IMR-90 (cell line): ENCODE measurements around the gene PIAS1. TPM values are rescaled to one million over a fixed set of nuclear protein-coding genes. Genes with fewer than 3 reads are reported as not detected.

Source experiments
- ATAC-seq: fragments of 200-7000 bp; cut with Tn5 transposase; 2 replicates; pipeline ENCODE4 v1.9.1; 2020; ENCODE audit warnings: low read depth, mild to moderate bottlenecking, moderate library complexity
- BruUV-seq: library from RNA; stranded (reverse); fragments of 400-500 nt; replicated peaks from 2 replicates; lab custom pipeline; 2021; lab: Mats Ljungman, UMichigan
- CTCF ChIA-PET: fragments of 300-600 bp; formaldehyde crosslinking; extraction: SDS; loops from one replicate; lab custom pipeline; 2021; ENCODE audit warnings: antibody characterized with exemption; lab: Yijun Ruan, JAX
- POLR2A ChIA-PET: fragments of 300-600 bp; sonication (Branson Sonifier 250); formaldehyde crosslinking; loops from one replicate; lab custom pipeline; 2022; ENCODE audit warnings: antibody characterized with exemption; ENCODE audit not compliant: unreplicated experiment; lab: Charles Lee
- DNase-seq: peaks from one replicate; pipeline ENCODE4 v3.0.0; 2013
- H2AFZ ChIP-seq: replicated peaks from 2 replicates; pipeline ENCODE3; 2013; ENCODE audit warnings: low read length, mild to moderate bottlenecking; ENCODE audit not compliant: poor library complexity
- H2AK5ac ChIP-seq: 2 replicates; pipeline ENCODE4 v1.6.1; 2013; ENCODE audit warnings: low read depth, low read length, inconsistent platforms
- H2AK9ac ChIP-seq: replicated peaks from 2 replicates; pipeline ENCODE3; 2013; ENCODE audit warnings: mild to moderate bottlenecking, low read depth, low read length, moderate library complexity; ENCODE audit not compliant: poor library complexity
- H2BK120ac ChIP-seq: 2 replicates; pipeline ENCODE4 v1.6.1; 2013; ENCODE audit warnings: low read depth, low read length, inconsistent platforms
- H2BK15ac ChIP-seq: 3 replicates; pipeline ENCODE4 v1.6.1; 2013; ENCODE audit warnings: low read depth, low read length, inconsistent platforms
- H2BK20ac ChIP-seq: 2 replicates; pipeline ENCODE4 v1.6.1; 2013; ENCODE audit warnings: low read depth, mild to moderate bottlenecking, inconsistent platforms, low read length, moderate library complexity
- H2BK5ac ChIP-seq: 2 replicates; pipeline ENCODE4 v1.6.1; 2013; ENCODE audit warnings: mild to moderate bottlenecking, low read depth, low read length, inconsistent platforms; ENCODE audit not compliant: poor library complexity, severe bottlenecking
- H3K14ac ChIP-seq: replicated peaks from 2 replicates; pipeline ENCODE4 v1.6.1; 2013; ENCODE audit warnings: low read depth, low read length, inconsistent platforms
- H3K18ac ChIP-seq: 2 replicates; pipeline ENCODE4 v1.6.1; 2013; ENCODE audit warnings: low read depth, low read length, control low read depth
- H3K23ac ChIP-seq: 2 replicates; pipeline ENCODE4 v1.6.1; 2013; ENCODE audit warnings: low read depth, low read length, inconsistent platforms
- H3K27ac ChIP-seq: 2 replicates; pipeline ENCODE4 v1.5.1; 2013; ENCODE audit warnings: mild to moderate bottlenecking, control low read depth, low read length; ENCODE audit not compliant: insufficient read depth
- H3K27me3 ChIP-seq: 2 replicates; pipeline ENCODE4 v1.6.1; 2013; ENCODE audit warnings: low read length; ENCODE audit not compliant: control insufficient read depth, insufficient read depth
- H3K36me3 ChIP-seq: 2 replicates; pipeline ENCODE4 v1.6.1; 2013; ENCODE audit warnings: low read length, mixed read lengths; ENCODE audit not compliant: control insufficient read depth, insufficient read depth
- H3K4ac ChIP-seq: 2 replicates; pipeline ENCODE4 v1.6.1; 2013; ENCODE audit warnings: low read depth, low read length, inconsistent platforms
- H3K4me1 ChIP-seq: 2 replicates; pipeline ENCODE4 v1.6.1; 2013; ENCODE audit warnings: low read length, mixed read lengths; ENCODE audit not compliant: control insufficient read depth, insufficient read depth
- H3K4me2 ChIP-seq: 2 replicates; pipeline ENCODE4 v1.6.1; 2013; ENCODE audit warnings: low read depth, mild to moderate bottlenecking, control low read depth, low read length, moderate library complexity
- H3K4me3 ChIP-seq: 2 replicates; pipeline ENCODE4 v1.5.1; 2013; ENCODE audit warnings: low read depth, mild to moderate bottlenecking, control low read depth, low read length, moderate library complexity; ENCODE audit not compliant: insufficient read depth
- H3K56ac ChIP-seq: 2 replicates; pipeline ENCODE4 v1.6.1; 2013; ENCODE audit warnings: low read length, inconsistent platforms; ENCODE audit not compliant: insufficient read depth; ENCODE audit errors: extremely low read depth
- H3K79me1 ChIP-seq, 2 experiments: 2 replicates each; pipeline ENCODE4 v1.6.1; 2013; ENCODE audit warnings: low read length in 2 of 2, inconsistent platforms in 1 of 2, low read depth in 1 of 2
- H3K9ac ChIP-seq: 2 replicates; pipeline ENCODE4 v1.6.1; 2013; ENCODE audit warnings: low read depth, low read length, control low read depth
- H3K9me1 ChIP-seq: 2 replicates; pipeline ENCODE4 v1.6.1; 2013; ENCODE audit warnings: low read length, inconsistent platforms; ENCODE audit not compliant: insufficient read depth
- H3K9me3 ChIP-seq: 2 replicates; pipeline ENCODE4 v1.6.1; 2013; ENCODE audit warnings: low read length; ENCODE audit not compliant: control insufficient read depth, insufficient read depth
- H4K20me1 ChIP-seq: 2 replicates; pipeline ENCODE4 v1.6.1; 2013; ENCODE audit warnings: low read length, inconsistent platforms; ENCODE audit not compliant: insufficient read depth
- H4K5ac ChIP-seq: 2 replicates; pipeline ENCODE4 v1.6.1; 2013; ENCODE audit warnings: mild to moderate bottlenecking, low read depth, low read length, control low read depth
- H4K8ac ChIP-seq, 2 experiments: 2 replicates each; pipeline ENCODE4 v1.6.1; 2013; ENCODE audit warnings: low read depth in 2 of 2, low read length in 2 of 2, control low read depth in 1 of 2, inconsistent platforms in 1 of 2
- H4K91ac ChIP-seq: 2 replicates; pipeline ENCODE4 v1.6.1; 2013; ENCODE audit warnings: low read depth, low read length, inconsistent platforms; ENCODE audit not compliant: insufficient read depth
- BHLHE40 ChIP-seq: fragments of 150-350 bp; IDR thresholded peaks from 2 replicates; pipeline ENCODE4 v1.6.1; 2016; ENCODE audit warnings: mild to moderate bottlenecking, low read depth, low read length
- CEBPB ChIP-seq: IDR thresholded peaks from 2 replicates; pipeline ENCODE4 v1.6.1; 2012; ENCODE audit warnings: low read depth, low read length, improper control_type of control experiment
- CHD1 ChIP-seq: IDR thresholded peaks from 2 replicates; pipeline ENCODE4 v1.6.1; 2012; ENCODE audit warnings: low read depth, low read length, improper control_type of control experiment
- CTCF ChIP-seq: conservative IDR thresholded peaks from 2 replicates; pipeline ENCODE4 v1.5.1; 2012; ENCODE audit warnings: mild to moderate bottlenecking, low read depth, low read length, improper control_type of control experiment
- MAFK ChIP-seq: IDR thresholded peaks from 2 replicates; pipeline ENCODE4 v1.6.1; 2012; ENCODE audit warnings: low read depth, low read length, improper control_type of control experiment
- MAZ ChIP-seq: IDR thresholded peaks from 2 replicates; pipeline ENCODE4 v1.6.1; 2012; ENCODE audit warnings: low read depth, mild to moderate bottlenecking, low read length, improper control_type of control experiment, moderate library complexity, borderline replicate concordance
- MXI1 ChIP-seq: IDR thresholded peaks from 2 replicates; pipeline ENCODE4 v1.6.1; 2012; ENCODE audit warnings: low read depth, mild to moderate bottlenecking, low read length, moderate library complexity, borderline replicate concordance
- NFE2L2 ChIP-seq: fragments of 150-350 bp; IDR thresholded peaks from 2 replicates; pipeline ENCODE4 v1.6.1; 2016; ENCODE audit warnings: low read depth, mild to moderate bottlenecking, low read length
- POLR2A ChIP-seq: IDR thresholded peaks from 2 replicates; pipeline ENCODE4 v1.6.1; 2012; ENCODE audit warnings: mild to moderate bottlenecking, low read depth, low read length
- RCOR1 ChIP-seq: IDR thresholded peaks from 2 replicates; pipeline ENCODE4 v1.6.1; 2012; ENCODE audit warnings: mild to moderate bottlenecking, low read length, improper control_type of control experiment; ENCODE audit not compliant: insufficient replicate concordance
- RFX5 ChIP-seq: IDR thresholded peaks from 2 replicates; pipeline ENCODE4 v1.8.0; 2012; ENCODE audit warnings: low read depth, mild to moderate bottlenecking, low read length, moderate library complexity
- SMC3 ChIP-seq: fragments of 150-350 bp; IDR thresholded peaks from 2 replicates; pipeline ENCODE4 v1.6.1; 2016; ENCODE audit warnings: low read depth, mild to moderate bottlenecking, antibody characterized with exemption, low read length, moderate library complexity
- USF2 ChIP-seq: fragments of 150-350 bp; IDR thresholded peaks from 2 replicates; pipeline ENCODE4 v1.6.1; 2017; ENCODE audit warnings: mild to moderate bottlenecking, antibody characterized with exemption, low read length, low read depth
- WGBS, 2 experiments: methylation state at CpG; one replicate each; pipeline versions ENCODE4 v1.1.5 to v1.1.7; 2013; ENCODE audit warnings: missing lambda C conversion rate in 2 of 2; ENCODE audit not compliant: insufficient read length in 1 of 2; ENCODE audit errors: extremely low coverage in 2 of 2; 5-methylcytosine and 5-hydroxymethylcytosine counted together
- dilution Hi-C: fragments of 300-500 bp; cut with HindIII; formaldehyde crosslinking; loops from one replicate; pipeline ENCODE4 v1.14.3; 2018; ENCODE audit warnings: low sequenced_read_pairs; ENCODE audit not compliant: unreplicated experiment
- in situ Hi-C: fragments of 300-500 bp; cut with MboI; formaldehyde crosslinking; loops from 3 replicates; pipeline ENCODE4 v1.14.3; 2019; ENCODE audit warnings: low sequenced_read_pairs, inconsistent platforms, mixed read lengths
- intact Hi-C: fragments of 100-400 bp; cut with micrococcal nuclease; formaldehyde crosslinking; loops from 2 replicates; pipeline ENCODE4 v1.10.0; 2022
- polyA plus RNA-seq, 3 experiments: library from polyadenylated mRNA; depleted of rRNA; stranded (reverse); fragments of >200 nt; gene quantifications; 2 replicates each; pipeline ENCODE4 v1.2.3, GENCODE V29; 2012; ENCODE audit warnings: low replicate concordance in 1 of 3
- total RNA-seq: library from RNA; depleted of rRNA; stranded (reverse); fragments of >200 nt; gene quantifications from 2 replicates; pipeline ENCODE4 v1.2.3, GENCODE V29; 2012

PIAS1 gene
- total and polyA plus RNA-seq, 2 of the 4 experiments (the other 2 are of a cell fraction) = 20.0 to 63.6 TPM

GRCh38 chr15:68038246-68038645 lies 15.9 kb upstream of the PIAS1 start:
- Histone ChIP-seq H3K56ac (no peak overlapping the region), H2BK5ac (no peak overlapping the region), H3K27me3 (peaks cover 21% of the 10 kb centered on the region), H3K4me3 (no peak overlapping the region), H3K23ac (no peak overlapping the region), H4K20me1 (no peaks in the 10 kb centered on the region), H3K79me1 (no peaks in the 10 kb centered on the region), H2BK15ac (no peak overlapping the region), H3K4ac (no peak overlapping the region), H2AK9ac (no peak overlapping the region), H2AFZ (no peak overlapping the region), H3K27ac (no peak overlapping the region), H3K14ac (no peak overlapping the region), H2BK120ac (no peak overlapping the region), H3K9ac (no peak overlapping the region), H3K9me1 (no peaks in the 10 kb centered on the region), H3K18ac (no peak overlapping the region), H3K9me3 (peaks cover 2% of the 10 kb centered on the region), H4K8ac (no peak overlapping the region), H3K36me3 (no peaks in the 10 kb centered on the region), H2BK20ac (no peak overlapping the region), H3K4me1 (no peaks in the 10 kb centered on the region), H4K91ac (no peak overlapping the region), H4K5ac (no peak overlapping the region), H3K4me2 (no peak overlapping the region), H2AK5ac (no peak overlapping the region)
- dilution Hi-C loops = no loop called here
- DNase-seq (no peak), ATAC-seq (no peak)
- in situ Hi-C loops = no loop called here
- intact Hi-C loops = no loop called here
- WGBS, 2 experiments = no CpG with 5 or more reads among the region's 2 CpGs
- no peak for TF ChIP-seq SMC3
- no peak for TF ChIP-seq CHD1
- TF ChIP-seq CEBPB = no peak
- TF ChIP-seq MAZ = no peak
- TF ChIP-seq POLR2A = no peak
- TF ChIP-seq MXI1 = no peak
- TF ChIP-seq RFX5 = no peak
- TF ChIP-seq USF2 = no peak
- TF ChIP-seq MAFK = no peak
- no peak for TF ChIP-seq NFE2L2
- no peak for TF ChIP-seq BHLHE40
- TF ChIP-seq CTCF = no peak
- no peak for TF ChIP-seq RCOR1
- no TSS peak for BruUV-seq
- ChIA-PET CTCF (no interaction called here), POLR2A (no interaction called here)
